SK-N-SH (cell line): Measurements from ENCODE around the gene KIAA1549. TPM values are rescaled to one million over a fixed set of nuclear protein-coding genes. Genes with fewer than 3 reads are reported as not detected.

Experiments
- CTCF ChIA-PET: fragments of 300-600, 350-600 bp; formaldehyde crosslinking; extraction: SDS; loops from one replicate; lab custom pipeline; 2021; lab: Yijun Ruan, JAX
- POLR2A ChIA-PET: fragments of 350-600 bp; sonication (Branson Sonifier 250); formaldehyde crosslinking; extraction: SDS; loops from one replicate; lab custom pipeline; 2020; ENCODE audit warnings: antibody characterized with exemption, inconsistent platforms; lab: Yijun Ruan, JAX
- DNase-seq: peaks from one replicate; pipeline ENCODE4 v3.0.0; 2012
- H2AFZ ChIP-seq: fragments of 200-600 bp; sonication (generic); 2 replicates; pipeline ENCODE4 v1.8.1; 2016; ENCODE audit warnings: antibody characterized with exemption, mild to moderate bottlenecking, low read depth
- H3F3A ChIP-seq: fragments of 200-600 bp; sonication (generic); replicated peaks from 2 replicates; pipeline ENCODE3; 2016; ENCODE audit warnings: antibody characterized with exemption, mild to moderate bottlenecking; ENCODE audit not compliant: insufficient read depth
- H3K27ac ChIP-seq, 2 experiments: fragments of 200-500 bp in 1 of 2; fragments of 200-600 bp in 1 of 2; sonication (Bioruptor generic) in 1 of 2; sonication (generic), shearing (Covaris generic) in 1 of 2; 2 replicates each; pipeline versions ENCODE4 v1.5.1 to v1.6.1; 2014 to 2016; ENCODE audit warnings: low read depth in 2 of 2, inconsistent platforms in 1 of 2, low read length in 1 of 2, mild to moderate bottlenecking in 1 of 2, mixed read lengths in 1 of 2
- H3K27me3 ChIP-seq: fragments of 200-600 bp; sonication (generic), shearing (Covaris generic); 2 replicates; pipeline ENCODE4 v1.6.1; 2016; ENCODE audit warnings: mixed run types; ENCODE audit not compliant: insufficient read depth
- H3K36me3 ChIP-seq, 2 experiments: fragments of 200-500 bp in 1 of 2; fragments of 200-600 bp in 1 of 2; sonication (Bioruptor generic) in 1 of 2; sonication (generic) in 1 of 2; replicated peaks in 1 of 2; 2 replicates each; pipeline versions ENCODE3 to v1.5.1; 2014 to 2016; ENCODE audit warnings: low read length in 1 of 2, mild to moderate bottlenecking in 1 of 2; ENCODE audit not compliant: insufficient read depth in 2 of 2, control insufficient read depth in 1 of 2
- H3K4me1 ChIP-seq, 2 experiments: fragments of 200-500 bp in 1 of 2; fragments of 200-600 bp in 1 of 2; sonication (Bioruptor generic) in 1 of 2; sonication (generic), shearing (Covaris generic) in 1 of 2; 2 replicates each; pipeline versions ENCODE4 v1.5.1 to v1.6.1; 2014 to 2016; ENCODE audit warnings: low read depth in 1 of 2, low read length in 1 of 2, mixed run types in 1 of 2; ENCODE audit not compliant: insufficient read depth in 2 of 2, control insufficient read depth in 1 of 2
- H3K4me2 ChIP-seq: fragments of 200-600 bp; sonication (generic), shearing (Covaris generic); 2 replicates; pipeline ENCODE4 v1.6.1; 2017; ENCODE audit warnings: mixed run types
- H3K4me3 ChIP-seq, 2 experiments: fragments of 200-500 bp in 1 of 2; fragments of 200-600 bp in 1 of 2; sonication (Bioruptor generic) in 1 of 2; sonication (generic), shearing (Covaris generic) in 1 of 2; 2 replicates each; pipeline versions ENCODE4 v1.5.1 to v1.8.1; 2014 to 2016; ENCODE audit warnings: low read depth in 2 of 2, inconsistent platforms in 1 of 2, low read length in 1 of 2, mild to moderate bottlenecking in 1 of 2, mixed read lengths in 1 of 2, moderate library complexity in 1 of 2
- H3K79me2 ChIP-seq: fragments of 200-600 bp; sonication (generic); 2 replicates; pipeline ENCODE4 v1.8.1; 2017; ENCODE audit warnings: mild to moderate bottlenecking; ENCODE audit not compliant: insufficient read depth
- H3K9ac ChIP-seq: fragments of 200-600 bp; sonication (generic); 2 replicates; pipeline ENCODE4 v1.6.1; 2017; ENCODE audit warnings: mixed run types
- H3K9me2 ChIP-seq: fragments of 200-600 bp; sonication (generic); 2 replicates; pipeline ENCODE4 v1.6.1; 2017; ENCODE audit warnings: mixed run types
- H3K9me3 ChIP-seq: fragments of 200-600 bp; sonication (generic); 2 replicates; pipeline ENCODE4 v1.6.1; 2017; ENCODE audit warnings: mixed run types, mild to moderate bottlenecking, moderate library complexity
- H4K20me1 ChIP-seq: fragments of 200-600 bp; sonication (generic); 2 replicates; pipeline ENCODE4 v1.6.1; 2017; ENCODE audit warnings: mild to moderate bottlenecking, mixed run types; ENCODE audit not compliant: insufficient read depth
- ELF1 ChIP-seq: IDR thresholded peaks from 2 replicates; pipeline ENCODE4 v1.4.0; 2012
- EP300 ChIP-seq, 2 experiments: IDR thresholded peaks; 2 replicates each; pipeline versions ENCODE4 v1.4.0 to v1.6.1; 2012; ENCODE audit warnings: borderline replicate concordance in 1 of 2, low read depth in 1 of 2, low read length in 1 of 2
- GABPA ChIP-seq: IDR thresholded peaks from 2 replicates; pipeline ENCODE4 v1.4.0; 2012; ENCODE audit warnings: low read depth, mild to moderate bottlenecking
- MEF2A ChIP-seq: IDR thresholded peaks from 2 replicates; pipeline ENCODE4 v1.4.0; 2012; ENCODE audit warnings: low read depth, borderline replicate concordance
- NFIC ChIP-seq: IDR thresholded peaks from 2 replicates; pipeline ENCODE4 v1.4.0; 2012; ENCODE audit warnings: borderline replicate concordance
- NRF1 ChIP-seq: IDR thresholded peaks from 2 replicates; pipeline ENCODE4 v1.6.1; 2012; ENCODE audit warnings: low read depth, mild to moderate bottlenecking, low read length
- RAD21 ChIP-seq: IDR thresholded peaks from 2 replicates; pipeline ENCODE4 v1.6.1; 2012; ENCODE audit warnings: mild to moderate bottlenecking, low read length
- RCOR1 ChIP-seq: fragments of 150-350 bp; IDR thresholded peaks from 2 replicates; pipeline ENCODE4 v1.6.1; 2017; ENCODE audit warnings: antibody characterized with exemption, low read length
- REST ChIP-seq: IDR thresholded peaks from 2 replicates; pipeline ENCODE4 v1.6.1; 2012; ENCODE audit warnings: mild to moderate bottlenecking, low read depth, low read length, moderate library complexity
- RFX5 ChIP-seq: IDR thresholded peaks from 2 replicates; pipeline ENCODE4 v1.6.1; 2012; ENCODE audit warnings: mild to moderate bottlenecking, improper control_type of control experiment, low read length
- TAF1 ChIP-seq: IDR thresholded peaks from 2 replicates; pipeline ENCODE4 v1.6.1; 2012; ENCODE audit warnings: low read depth, mild to moderate bottlenecking, low read length, moderate library complexity, borderline replicate concordance
- ZBTB33 ChIP-seq: IDR thresholded peaks from 2 replicates; pipeline ENCODE4 v1.4.0; 2012; ENCODE audit warnings: low read depth, borderline replicate concordance
- WGBS: methylation state at CpG from one replicate; pipeline ENCODE4 v1.1.6; 2017; ENCODE audit warnings: low lambda C conversion rate; 5-methylcytosine and 5-hydroxymethylcytosine counted together
- polyA plus RNA-seq, 3 experiments: library from polyadenylated mRNA; depleted of rRNA; stranded (reverse); fragments of >200 nt; gene quantifications; 2 replicates each; pipeline ENCODE4 v1.2.3, GENCODE V29; 2012
- TF ChIP-seq, protein P1 (sequence below): fragments of 200-600 bp; sonication (generic); IDR thresholded peaks from 2 replicates; pipeline ENCODE4 v1.6.1; 2017; ENCODE audit warnings: antibody characterized with exemption, mild to moderate bottlenecking, moderate library complexity
- TF ChIP-seq, protein P2 (sequence below): IDR thresholded peaks from 2 replicates; pipeline ENCODE4; 2012

The KIAA1549 gene
- polyA plus RNA-seq, 1 of the 3 experiments (the other 2 are of a cell fraction), result 3.6 TPM

GRCh38 chr7:138885383-138886147 lies 95.6 kb downstream of the KIAA1549 start:
- no peak for DNase-seq
- Histone ChIP-seq H3K36me3 (peaks cover 0 to 10% of the 10 kb centered on the region in 2 experiments), H3K27me3 (no peaks in the 10 kb centered on the region), H3K4me2 (no peak overlapping the region), H3K4me1 (peaks cover 11 to 35% of the 10 kb centered on the region in 2 experiments), H3K4me3 (no peak overlapping the region), H3K27ac (no peak overlapping the region)
- no peak for TF ChIP-seq NFIC
- no peak for TF ChIP-seq TAF1
- TF ChIP-seq ZBTB33, result no peak
- TF ChIP-seq RAD21, result peak; percentile 13; the same call in 1 of the 2 replicates
- TF ChIP-seq EP300 (IDR thresholded peaks at IDR 0.05; ENCODE audit: borderline replicate concordance in 1 of 2, low read depth in 1 of 2, low read length in 1 of 2), result no peak
- TF ChIP-seq GABPA, result no peak
- TF ChIP-seq, protein P1, sequence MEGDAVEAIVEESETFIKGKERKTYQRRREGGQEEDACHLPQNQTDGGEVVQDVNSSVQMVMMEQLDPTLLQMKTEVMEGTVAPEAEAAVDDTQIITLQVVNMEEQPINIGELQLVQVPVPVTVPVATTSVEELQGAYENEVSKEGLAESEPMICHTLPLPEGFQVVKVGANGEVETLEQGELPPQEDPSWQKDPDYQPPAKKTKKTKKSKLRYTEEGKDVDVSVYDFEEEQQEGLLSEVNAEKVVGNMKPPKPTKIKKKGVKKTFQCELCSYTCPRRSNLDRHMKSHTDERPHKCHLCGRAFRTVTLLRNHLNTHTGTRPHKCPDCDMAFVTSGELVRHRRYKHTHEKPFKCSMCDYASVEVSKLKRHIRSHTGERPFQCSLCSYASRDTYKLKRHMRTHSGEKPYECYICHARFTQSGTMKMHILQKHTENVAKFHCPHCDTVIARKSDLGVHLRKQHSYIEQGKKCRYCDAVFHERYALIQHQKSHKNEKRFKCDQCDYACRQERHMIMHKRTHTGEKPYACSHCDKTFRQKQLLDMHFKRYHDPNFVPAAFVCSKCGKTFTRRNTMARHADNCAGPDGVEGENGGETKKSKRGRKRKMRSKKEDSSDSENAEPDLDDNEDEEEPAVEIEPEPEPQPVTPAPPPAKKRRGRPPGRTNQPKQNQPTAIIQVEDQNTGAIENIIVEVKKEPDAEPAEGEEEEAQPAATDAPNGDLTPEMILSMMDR, result no peak; the same call in 1 of the 2 replicates
- TF ChIP-seq MEF2A, result no peak
- TF ChIP-seq, all 33 proteins: peak for 1
- 89% methylated on average over 13 of the region's 13 CpGs for WGBS
- ChIA-PET CTCF (interaction anchor here (0.6 to 5.6 kb wide), 54 partner anchors 9 to 982 kb away, joined by 3 to 65 read pairs (median 5); partner anchors contain the start of genes CREB3L2, KIAA1549 and ZC3HAV1L), POLR2A (no interaction called here)
- no peaks in the 10 kb centered on the region for H3K9me3 ChIP-seq
- no peak overlapping the region for H3K9ac ChIP-seq
- no peaks in the 10 kb centered on the region for H4K20me1 ChIP-seq
- no peaks in the 10 kb centered on the region for H3F3A ChIP-seq
- H3K9me2 ChIP-seq, result no peaks in the 10 kb centered on the region
- no peaks in the 10 kb centered on the region for H3K79me2 ChIP-seq
- no peak overlapping the region for H2AFZ ChIP-seq

- H2AFZ ChIP-seq, result no peak overlapping the region
- H3K4me1 ChIP-seq, result peaks cover 0 to 14% of the 10 kb centered on the region in 2 experiments; a peak in 1 of 4 replicates
- H3K27ac ChIP-seq, result no peak overlapping the region
- no peaks in the 10 kb centered on the region for H3K27me3 ChIP-seq
- no peaks in the 10 kb centered on the region for H3K9me3 ChIP-seq
- WGBS, result 96% methylated on average over 6 of the region's 6 CpGs
- peaks cover 3% of the 10 kb centered on the region for H3F3A ChIP-seq
- H4K20me1 ChIP-seq, result no peaks in the 10 kb centered on the region
- H3K4me2 ChIP-seq, result no peak overlapping the region
- no peaks in the 10 kb centered on the region for H3K79me2 ChIP-seq
- DNase-seq, result no peak
- H3K9ac ChIP-seq, result no peak overlapping the region
- H3K36me3 ChIP-seq, result peaks cover 7 to 32% of the 10 kb centered on the region in 2 experiments
- CTCF ChIA-PET, result interaction anchor here (1.0 to 4.5 kb wide), 4 partner anchors 13 to 193 kb away, joined by 3 to 16 read pairs (median 5); no protein-coding TSS in a partner anchor
- H3K9me2 ChIP-seq, result no peaks in the 10 kb centered on the region
- no peak overlapping the region for H3K4me3 ChIP-seq
- POLR2A ChIA-PET, result no interaction called here
- no peak for TF ChIP-seq RFX5
- TF ChIP-seq, protein P1, result no peak
- TF ChIP-seq REST, result no peak
- no peak for TF ChIP-seq GABPA
- TF ChIP-seq ELF1, result no peak
- TF ChIP-seq NRF1, result no peak
- TF ChIP-seq, protein P2, sequence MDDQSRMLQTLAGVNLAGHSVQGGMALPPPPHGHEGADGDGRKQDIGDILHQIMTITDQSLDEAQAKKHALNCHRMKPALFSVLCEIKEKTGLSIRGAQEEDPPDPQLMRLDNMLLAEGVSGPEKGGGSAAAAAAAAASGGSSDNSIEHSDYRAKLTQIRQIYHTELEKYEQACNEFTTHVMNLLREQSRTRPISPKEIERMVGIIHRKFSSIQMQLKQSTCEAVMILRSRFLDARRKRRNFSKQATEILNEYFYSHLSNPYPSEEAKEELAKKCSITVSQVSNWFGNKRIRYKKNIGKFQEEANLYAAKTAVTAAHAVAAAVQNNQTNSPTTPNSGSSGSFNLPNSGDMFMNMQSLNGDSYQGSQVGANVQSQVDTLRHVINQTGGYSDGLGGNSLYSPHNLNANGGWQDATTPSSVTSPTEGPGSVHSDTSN, result no peak
- no peak for TF ChIP-seq NFIC
- TF ChIP-seq RAD21, result no peak
- TF ChIP-seq RCOR1, result no peak
Observed at GRCh38 chr7:138882249-138882648, 98.9 kb downstream of the KIAA1549 start.
